ENCODE results near the gene SLC39A8. TPM values are rescaled to one million over a fixed set of nuclear protein-coding genes. Genes with fewer than 3 reads are reported as not detected.

The SLC39A8 gene
- total and polyA plus RNA-seq, 11 donors, result 1.6 to 51.3 (median 2.9) TPM

DNA sequence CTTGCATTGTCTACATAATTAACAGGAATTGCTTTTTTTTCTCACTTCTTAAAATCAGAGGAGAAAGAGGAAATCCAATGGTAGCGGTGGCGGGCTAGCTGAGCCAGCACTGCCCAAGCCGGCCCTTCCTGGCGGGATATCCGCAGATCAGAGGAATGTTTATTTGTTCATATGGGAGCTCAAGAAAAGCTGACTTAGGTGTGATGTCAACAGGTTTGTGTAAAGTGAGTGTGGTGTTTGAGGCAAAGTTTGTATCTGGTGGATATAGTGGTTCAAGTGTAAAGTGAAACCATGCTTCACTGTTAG, 466 bp upstream of the SLC39A8 start:
- no peak for TF ChIP-seq POLR2A (IDR thresholded peaks at IDR 0.05)
- TF ChIP-seq, protein P1, sequence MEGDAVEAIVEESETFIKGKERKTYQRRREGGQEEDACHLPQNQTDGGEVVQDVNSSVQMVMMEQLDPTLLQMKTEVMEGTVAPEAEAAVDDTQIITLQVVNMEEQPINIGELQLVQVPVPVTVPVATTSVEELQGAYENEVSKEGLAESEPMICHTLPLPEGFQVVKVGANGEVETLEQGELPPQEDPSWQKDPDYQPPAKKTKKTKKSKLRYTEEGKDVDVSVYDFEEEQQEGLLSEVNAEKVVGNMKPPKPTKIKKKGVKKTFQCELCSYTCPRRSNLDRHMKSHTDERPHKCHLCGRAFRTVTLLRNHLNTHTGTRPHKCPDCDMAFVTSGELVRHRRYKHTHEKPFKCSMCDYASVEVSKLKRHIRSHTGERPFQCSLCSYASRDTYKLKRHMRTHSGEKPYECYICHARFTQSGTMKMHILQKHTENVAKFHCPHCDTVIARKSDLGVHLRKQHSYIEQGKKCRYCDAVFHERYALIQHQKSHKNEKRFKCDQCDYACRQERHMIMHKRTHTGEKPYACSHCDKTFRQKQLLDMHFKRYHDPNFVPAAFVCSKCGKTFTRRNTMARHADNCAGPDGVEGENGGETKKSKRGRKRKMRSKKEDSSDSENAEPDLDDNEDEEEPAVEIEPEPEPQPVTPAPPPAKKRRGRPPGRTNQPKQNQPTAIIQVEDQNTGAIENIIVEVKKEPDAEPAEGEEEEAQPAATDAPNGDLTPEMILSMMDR (IDR thresholded peaks at IDR 0.05), result peak in 3 of 12 donors; percentile 0 to 29 (median 9)
- Histone ChIP-seq H3K27ac (peak overlapping the region in 7 of 12 donors; percentile 30 to 92 (median 67)), H3K36me3 (no peaks in the 10 kb centered on the region), H3K27me3 (no peaks in the 10 kb centered on the region), H3K4me3 (peak overlapping the region in 11 of 12 donors; percentile 42 to 82 (median 60)), H3K4me1 (peaks cover 0 to 43% (median 7%) of the 10 kb centered on the region in 12 donors), H3K9me3 (no peaks in the 10 kb centered on the region)
- intact Hi-C loops (cut with DNase I), result loop anchor here in 3 of 10 donors (10.0 kb wide), 4 partner anchors 89 to 669 kb away; partner anchors contain the start of genes NFKB1 (in 1 of the 3) and SLC9B1 (in 1 of the 3)
- ATAC-seq (peak in 1 of 4 donors; percentile 10), DNase-seq (peak in 1 of 5 donors; percentile 34)
- WGBS, 4 donors, result 15 to 20% (median 18%) methylated on average over 5 of the region's 5 CpGs

DNA sequence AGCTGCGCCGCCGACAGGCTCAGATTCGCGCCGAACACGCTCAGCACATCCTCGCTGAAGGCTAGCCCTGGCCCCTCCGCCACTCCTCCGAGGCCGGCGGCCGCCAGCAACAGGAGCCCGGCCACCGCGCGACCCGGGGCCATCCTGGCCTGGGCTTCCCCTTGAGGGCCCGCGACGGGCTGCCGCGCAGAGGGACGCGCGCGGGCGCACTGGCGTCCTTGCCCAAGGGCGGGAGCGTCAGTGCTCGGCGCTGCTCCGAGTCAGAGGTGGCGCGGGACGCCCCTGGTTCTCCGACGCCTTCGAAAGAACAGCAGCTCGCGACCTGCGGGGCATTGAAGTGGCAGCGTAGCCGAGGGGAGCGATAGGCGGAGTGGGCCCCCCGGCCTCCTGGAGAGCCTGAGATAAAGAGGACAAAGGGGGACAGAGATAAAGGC, 745 bp downstream of the SLC39A8 start:
- TF ChIP-seq POLR2A (IDR thresholded peaks at IDR 0.05), result no peak
- TF ChIP-seq, protein P1 (IDR thresholded peaks at IDR 0.05), result no peak
- Histone ChIP-seq H3K27ac (peak overlapping the region in 11 of 12 donors; percentile 7 to 92 (median 58)), H3K4me1 (peaks cover 0 to 49% (median 7%) of the 10 kb centered on the region in 12 donors), H3K27me3 (no peaks in the 10 kb centered on the region), H3K9me3 (no peaks in the 10 kb centered on the region), H3K4me3 (peak overlapping the region; percentile 42 to 82 (median 58)), H3K36me3 (no peaks in the 10 kb centered on the region)
- DNase-seq (peak; percentile 38 to 82 (median 57)), ATAC-seq (peak; percentile 28 to 85 (median 79))
- intact Hi-C loops (cut with DNase I), result loop anchor here in 3 of 10 donors (10.0 kb wide), 4 partner anchors 90 to 670 kb away; partner anchors contain the start of genes NFKB1 (in 1 of the 3) and SLC9B1 (in 1 of the 3)
- WGBS, 4 donors, result 0% methylated on average over 28 to 48 of the region's 48 CpGs

DNA sequence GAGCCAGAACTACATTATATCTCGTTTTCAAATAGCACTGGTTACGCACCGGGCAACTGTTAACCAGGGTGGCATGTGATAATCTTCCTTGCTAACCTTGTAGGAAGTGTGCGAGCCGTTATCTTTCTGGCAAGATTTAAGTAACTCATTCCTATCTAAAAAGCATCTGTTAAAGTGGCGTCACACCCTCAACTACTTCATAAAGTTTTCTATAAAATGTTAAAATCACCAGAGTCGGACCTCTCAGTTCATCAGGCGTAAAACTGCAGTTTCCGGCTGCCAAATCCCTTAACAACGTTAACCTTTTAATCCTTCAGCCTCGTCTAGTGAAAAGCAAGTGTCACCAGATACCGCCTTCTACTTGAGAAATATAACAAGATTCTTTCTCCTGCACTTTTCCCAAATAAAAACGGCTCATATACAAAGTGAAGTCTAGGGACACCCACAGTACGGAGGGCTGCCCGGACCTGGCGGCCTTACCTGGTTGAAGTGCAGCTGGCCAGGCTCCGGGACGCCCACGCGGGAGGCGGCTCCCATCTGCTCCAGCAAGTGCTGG, 1.2 kb downstream of the SLC39A8 start:
- no peak for ATAC-seq
- Histone ChIP-seq H3K27me3 (no peaks in the 10 kb centered on the region), H3K36me3 (no peaks in the 10 kb centered on the region), H3K27ac (peak overlapping the region in 10 of 12 donors; percentile 7 to 92 (median 58)), H3K4me1 (peaks cover 0 to 49% (median 7%) of the 10 kb centered on the region in 12 donors), H3K4me3 (peak overlapping the region; percentile 42 to 82 (median 58)), H3K9me3 (no peaks in the 10 kb centered on the region)
- WGBS, 4 donors, result 5 to 7% (median 6%) methylated on average over 21 of the region's 21 CpGs
- TF ChIP-seq POLR2A (IDR thresholded peaks at IDR 0.05), result no peak
- TF ChIP-seq, protein P1 (IDR thresholded peaks at IDR 0.05), result no peak
- intact Hi-C loops (cut with DNase I), result loop anchor here in 3 of 10 donors (10.0 kb wide), 4 partner anchors 91 to 671 kb away; partner anchors contain the start of genes NFKB1 (in 1 of the 3) and SLC9B1 (in 1 of the 3)
- no peak for DNase-seq

DNA sequence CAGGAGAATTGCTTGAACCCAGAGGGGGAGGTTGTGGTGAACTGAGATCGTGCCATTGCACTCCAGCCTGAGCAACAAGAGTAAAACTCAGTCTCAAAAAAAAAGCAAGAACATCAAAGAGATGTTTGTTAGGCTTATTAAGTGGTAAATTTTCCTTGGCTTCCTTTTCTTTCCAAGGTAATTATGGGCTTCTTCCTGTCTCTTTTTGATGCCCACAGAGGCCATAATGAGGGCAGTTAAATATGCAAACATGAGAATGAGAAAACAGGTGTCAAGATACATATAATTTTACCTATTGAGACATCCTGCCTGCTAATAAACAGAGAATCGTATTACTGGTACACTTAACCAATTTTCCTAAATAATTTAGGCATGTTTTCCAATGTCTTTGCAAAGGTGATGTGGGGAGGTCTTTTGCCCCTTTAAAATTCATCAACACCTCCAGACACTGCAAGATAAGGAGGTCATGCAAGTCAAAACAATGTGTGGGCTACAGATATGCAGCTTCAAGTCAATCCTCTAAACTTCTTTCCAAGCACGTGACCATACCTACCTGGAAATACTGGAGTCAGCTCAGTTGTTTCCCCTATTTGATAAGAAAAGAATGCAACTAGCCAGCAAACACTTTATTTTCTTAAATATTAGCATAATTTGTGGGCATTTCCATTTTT, 2.7 kb downstream of the SLC39A8 start:
- H3K9me3 ChIP-seq, result no peaks in the 10 kb centered on the region
- WGBS, 4 donors, result 94 to 98% (median 95%) methylated on average over 3 of the region's 3 CpGs
- H3K36me3 ChIP-seq, result no peaks in the 10 kb centered on the region
- no peak overlapping the region for H3K27ac ChIP-seq
- intact Hi-C loops (cut with DNase I), result loop anchor here in 3 of 10 donors (10.0 kb wide), 4 partner anchors 92 to 672 kb away; partner anchors contain the start of genes NFKB1 (in 1 of the 3) and SLC9B1 (in 1 of the 3)
- TF ChIP-seq, protein P1 (IDR thresholded peaks at IDR 0.05), result no peak
- TF ChIP-seq POLR2A (IDR thresholded peaks at IDR 0.05), result no peak
- H3K4me3 ChIP-seq, result peak overlapping the region in 1 of 12 donors; percentile 79
- H3K27me3 ChIP-seq, result no peaks in the 10 kb centered on the region
- ATAC-seq (no peak), DNase-seq (no peak)
- H3K4me1 ChIP-seq, result peaks cover 0 to 49% (median 7%) of the 10 kb centered on the region in 12 donors

All from heart left ventricle (tissue), 16 donors.